A673 (cell line): ENCODE results near the gene BACE2. TPM values are rescaled to one million over a fixed set of nuclear protein-coding genes. Genes with fewer than 3 reads are reported as not detected.

ENCODE experiments used
- BruUV-seq: library from RNA; stranded (reverse); fragments of 400-500 nt; replicated peaks from 2 replicates; lab custom pipeline; 2021; lab: Mats Ljungman, UMichigan
- CTCF ChIA-PET: fragments of 300-600 bp; sonication (Branson Sonifier 250); formaldehyde crosslinking; loops from one replicate; lab custom pipeline; 2022; ENCODE audit warnings: antibody characterized with exemption; lab: Charles Lee
- POLR2A ChIA-PET: fragments of 300-600 bp; sonication (Branson Sonifier 250); formaldehyde crosslinking; loops from one replicate; lab custom pipeline; 2022; ENCODE audit warnings: antibody characterized with exemption; ENCODE audit not compliant: low non-redundant PET; lab: Charles Lee
- DNase-seq: peaks from one replicate; pipeline ENCODE4 v3.0.0-alpha.2; 2015; ENCODE audit warnings: low spot score
- H3K27ac ChIP-seq: fragments of 200-600 bp; sonication (generic); 2 replicates; pipeline ENCODE4 v1.5.1; 2016; ENCODE audit warnings: mixed run types, low read depth, mild to moderate bottlenecking, mixed read lengths, antibody characterized with exemption, low read length; ENCODE audit not compliant: poor library complexity, severe bottlenecking
- H3K27me3 ChIP-seq: fragments of 200-600 bp; sonication (generic); replicated peaks from 2 replicates; pipeline ENCODE4 v1.6.1; 2017; ENCODE audit warnings: mixed run types, low read depth, mild to moderate bottlenecking, mixed read lengths, antibody characterized with exemption, low read length; ENCODE audit not compliant: insufficient read depth, poor library complexity
- H3K36me3 ChIP-seq: fragments of 200-600 bp; sonication (generic); 2 replicates; pipeline ENCODE4 v1.6.1; 2016; ENCODE audit warnings: mixed run types, mild to moderate bottlenecking, mixed read lengths, antibody characterized with exemption, low read length; ENCODE audit not compliant: insufficient read depth, poor library complexity, severe bottlenecking
- H3K4me1 ChIP-seq: fragments of 200-600 bp; sonication (generic); 2 replicates; pipeline ENCODE4 v1.6.1; 2017; ENCODE audit warnings: mixed run types, mild to moderate bottlenecking, mixed read lengths, antibody characterized with exemption, low read length; ENCODE audit not compliant: insufficient read depth, poor library complexity, severe bottlenecking
- H3K4me3 ChIP-seq: fragments of 200-600 bp; sonication (generic); 2 replicates; pipeline ENCODE4 v1.5.1; 2016; ENCODE audit warnings: low read depth, mixed run types, mild to moderate bottlenecking, mixed read lengths, low read length; ENCODE audit not compliant: poor library complexity, severe bottlenecking
- H3K9me3 ChIP-seq: fragments of 200-600 bp; sonication (generic); 2 replicates; pipeline ENCODE4 v1.6.1; 2016; ENCODE audit warnings: mixed run types, low read depth, mild to moderate bottlenecking, mixed read lengths, antibody characterized with exemption, low read length; ENCODE audit not compliant: poor library complexity, severe bottlenecking
- CTCF ChIP-seq: fragments of 300-800, 200-600 bp; sonication (generic); conservative IDR thresholded peaks from 2 replicates; pipeline ENCODE4 v1.5.1; 2017; ENCODE audit warnings: low read depth, mild to moderate bottlenecking, antibody characterized with exemption, low read length, moderate library complexity, mixed read lengths
- EZH2 ChIP-seq: fragments of 200-600 bp; sonication (generic); IDR thresholded peaks from 2 replicates; pipeline ENCODE4 v1.6.1; 2017; ENCODE audit warnings: borderline replicate concordance, low read depth, mild to moderate bottlenecking, mixed read lengths, antibody characterized with exemption, low read length; ENCODE audit not compliant: poor library complexity, severe bottlenecking
- intact Hi-C: fragments of 100-400 bp; cut with micrococcal nuclease; formaldehyde crosslinking; loops from one replicate; pipeline ENCODE4 v1.10.0; 2022; ENCODE audit not compliant: unreplicated experiment
- total RNA-seq: library from RNA; stranded (reverse); gene quantifications from 2 replicates; pipeline ENCODE4 v1.2.3, GENCODE V29; 2021

Gene BACE2
- total RNA-seq, 1 experiment from 2014 or later = 6.9 TPM

DNA sequence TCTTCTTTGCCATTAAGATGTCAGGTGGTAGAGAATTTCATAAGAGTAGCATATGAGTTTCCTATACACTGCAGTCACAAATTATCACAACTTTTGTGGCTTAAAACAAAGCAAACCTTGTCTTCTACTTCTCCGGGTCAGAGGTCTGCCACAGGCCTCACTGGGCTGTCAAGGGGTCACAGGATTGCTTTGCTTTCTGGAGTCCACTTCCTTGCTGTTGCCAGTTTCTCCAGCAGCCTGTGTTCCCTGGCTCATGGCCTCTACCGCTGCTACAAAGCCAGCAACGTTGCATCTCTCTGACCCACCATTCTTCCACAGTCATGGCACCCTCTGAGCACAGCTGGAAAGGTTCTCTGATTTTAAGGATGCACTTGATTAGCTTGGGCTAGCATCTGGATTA lies 6.5 kb upstream of the BACE2 start:
- H3K36me3 ChIP-seq = no peaks in the 10 kb centered on the region
- no TSS peak for BruUV-seq
- H3K27ac ChIP-seq = no peak overlapping the region
- H3K27me3 ChIP-seq = peaks cover 3% of the 10 kb centered on the region
- CTCF ChIA-PET = no interaction called here
- no peak for DNase-seq
- no peaks in the 10 kb centered on the region for H3K4me1 ChIP-seq
- H3K9me3 ChIP-seq = peaks cover 15% of the 10 kb centered on the region
- intact Hi-C loops = no loop called here
- POLR2A ChIA-PET = no interaction called here
- TF ChIP-seq EZH2 (no peak), CTCF (no peak)
- no peak overlapping the region for H3K4me3 ChIP-seq

DNA sequence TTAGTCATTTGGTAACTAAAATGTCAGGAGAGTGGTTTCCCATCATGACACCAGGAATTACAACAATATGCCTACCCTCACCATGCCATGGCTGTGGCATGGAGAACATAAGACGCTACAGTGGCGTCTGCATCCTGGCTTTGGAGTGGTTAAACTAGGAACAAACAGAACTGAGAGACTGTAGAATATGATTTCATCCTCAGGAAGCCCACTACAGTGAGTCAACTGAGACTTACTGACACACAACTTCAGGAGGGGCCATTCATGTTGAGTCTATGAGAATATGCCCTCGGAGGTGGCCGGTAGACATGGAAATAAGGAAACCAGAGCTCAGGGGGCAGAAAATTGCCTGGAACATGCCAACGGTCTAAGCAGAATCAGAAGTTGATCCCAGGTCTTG lies 5.9 kb upstream of the BACE2 start:
- Histone ChIP-seq H3K4me3 (no peak overlapping the region), H3K9me3 (peaks cover 15% of the 10 kb centered on the region), H3K4me1 (no peaks in the 10 kb centered on the region), H3K27me3 (peaks cover 7% of the 10 kb centered on the region), H3K36me3 (no peaks in the 10 kb centered on the region), H3K27ac (no peak overlapping the region)
- intact Hi-C loops = no loop called here
- POLR2A ChIA-PET = no interaction called here
- BruUV-seq = no TSS peak
- TF ChIP-seq CTCF (no peak), EZH2 (no peak)
- no peak for DNase-seq
- CTCF ChIA-PET = no interaction called here

- CTCF ChIA-PET = no interaction called here
- DNase-seq = no peak
- intact Hi-C loops = no loop called here
These were observed 4.9 kb upstream of the BACE2 start for GRCh38 chr21:41163091-41163490.

More at GRCh38 chr21:41163091-41163490, 4.9 kb upstream of the BACE2 start:
- no peak overlapping the region for H3K4me3 ChIP-seq
- no peaks in the 10 kb centered on the region for H3K36me3 ChIP-seq
- peaks cover 12% of the 10 kb centered on the region for H3K9me3 ChIP-seq
- POLR2A ChIA-PET = no interaction called here
- no TSS peak for BruUV-seq
- H3K27me3 ChIP-seq = peaks cover 7% of the 10 kb centered on the region
- TF ChIP-seq CTCF (no peak), EZH2 (no peak)
- H3K27ac ChIP-seq = no peak overlapping the region
- no peaks in the 10 kb centered on the region for H3K4me1 ChIP-seq
